Stimulated activated CD8-positive, alpha-beta memory T cell treated with anti-CD3 and anti-CD28 coated beads, Interleukin-15, amount 100 ng/mL, for 4 hours (primary cell): ENCODE results near the gene GALNS.

Experiments used
- DNase-seq, 2 donors: peaks; one replicate each; pipeline ENCODE4 v3.0.0-alpha.2; 2020; ENCODE audit warnings: low read depth in 2 of 2

Gene GALNS

GRCh38 chr16:88770461-88771293 lies 86.1 kb downstream of the GALNS start:
- no peak for DNase-seq

GRCh38 chr16:88769617-88770460 lies 86.9 kb downstream of the GALNS start:
- no peak for DNase-seq

DNA sequence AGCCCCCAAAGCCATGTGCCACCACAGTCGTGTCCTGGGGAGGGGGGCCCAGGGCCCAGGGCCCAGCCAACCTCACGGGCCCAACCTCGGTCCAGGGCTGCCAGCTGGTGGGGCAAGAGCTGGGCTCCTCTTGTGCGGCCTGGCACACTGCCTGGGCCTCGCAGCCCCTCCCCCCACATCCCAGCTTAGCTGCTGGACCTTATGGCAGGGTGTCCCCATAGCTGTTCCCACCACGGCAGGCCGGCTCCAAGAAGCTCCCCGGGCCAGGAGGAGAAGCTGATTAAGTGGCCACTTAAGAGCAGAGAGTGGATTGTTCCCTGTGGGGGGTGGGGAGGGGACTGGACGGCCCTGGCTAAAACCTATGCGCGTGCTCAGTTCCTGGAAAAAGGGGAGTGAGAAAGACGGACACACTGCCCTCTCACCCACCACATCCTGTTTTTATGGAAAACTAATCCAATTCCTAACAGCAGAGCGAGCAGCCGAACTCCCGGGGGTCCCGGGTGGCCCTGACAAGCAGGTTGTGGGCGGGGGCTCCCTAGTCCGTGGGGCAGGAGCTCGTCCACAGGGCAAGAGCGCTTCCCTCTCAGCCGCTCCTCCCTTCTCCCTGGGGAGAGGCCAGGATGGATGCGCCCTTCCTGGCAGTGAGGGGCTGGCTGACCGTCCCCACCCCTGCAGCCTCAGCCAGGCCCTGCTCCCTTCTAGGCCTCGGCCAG lies 88.5 kb downstream of the GALNS start:
- DNase-seq: no peak

GRCh38 chr16:88767546-88768070 lies 89.1 kb downstream of the GALNS start:
- DNase-seq: no peak

GRCh38 chr16:88766975-88767374 lies 89.8 kb downstream of the GALNS start:
- DNase-seq: no peak

DNA sequence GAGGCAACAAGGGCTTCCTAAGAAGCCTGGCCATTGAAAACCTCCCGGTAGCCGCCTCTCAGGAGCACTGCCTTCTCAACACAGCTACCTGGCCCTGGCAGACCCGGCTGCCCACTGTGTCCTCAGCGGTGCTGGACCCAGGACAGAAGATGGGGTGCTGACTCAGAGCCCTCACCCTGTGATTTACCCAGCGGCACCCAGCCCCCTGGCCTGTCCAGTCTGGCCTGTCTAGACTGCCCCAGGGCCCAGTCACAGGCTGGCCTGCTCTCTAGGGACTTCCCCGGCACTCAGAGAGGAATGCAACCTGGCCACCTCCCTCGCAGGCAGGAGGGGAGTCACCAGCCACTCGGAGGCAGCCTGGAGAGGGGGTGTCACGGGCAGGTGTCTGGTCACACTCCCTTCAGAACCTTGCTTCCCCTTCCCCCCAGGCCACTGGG lies 91.8 kb downstream of the GALNS start:
- DNase-seq: no peak

GRCh38 chr16:88764080-88764479 lies 92.7 kb downstream of the GALNS start:
- DNase-seq: no peak
